NCI-H2029 (cell line): Measurements from ENCODE around the gene CD83.
A peak's percentile ranks its signal among the peaks of the same experiment; 100 is the strongest.
"Not testable (repeated sequence)": the region's sequence is repeated elsewhere in the genome, so short reads cannot be mapped to it uniquely, and the experiment has no call there.

ENCODE experiments used
- DNase-seq: peaks from one replicate; lab custom pipeline; 2025; lab: John Stamatoyannopoulos, UW

Gene CD83, protein sequence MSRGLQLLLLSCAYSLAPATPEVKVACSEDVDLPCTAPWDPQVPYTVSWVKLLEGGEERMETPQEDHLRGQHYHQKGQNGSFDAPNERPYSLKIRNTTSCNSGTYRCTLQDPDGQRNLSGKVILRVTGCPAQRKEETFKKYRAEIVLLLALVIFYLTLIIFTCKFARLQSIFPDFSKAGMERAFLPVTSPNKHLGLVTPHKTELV

DNA sequence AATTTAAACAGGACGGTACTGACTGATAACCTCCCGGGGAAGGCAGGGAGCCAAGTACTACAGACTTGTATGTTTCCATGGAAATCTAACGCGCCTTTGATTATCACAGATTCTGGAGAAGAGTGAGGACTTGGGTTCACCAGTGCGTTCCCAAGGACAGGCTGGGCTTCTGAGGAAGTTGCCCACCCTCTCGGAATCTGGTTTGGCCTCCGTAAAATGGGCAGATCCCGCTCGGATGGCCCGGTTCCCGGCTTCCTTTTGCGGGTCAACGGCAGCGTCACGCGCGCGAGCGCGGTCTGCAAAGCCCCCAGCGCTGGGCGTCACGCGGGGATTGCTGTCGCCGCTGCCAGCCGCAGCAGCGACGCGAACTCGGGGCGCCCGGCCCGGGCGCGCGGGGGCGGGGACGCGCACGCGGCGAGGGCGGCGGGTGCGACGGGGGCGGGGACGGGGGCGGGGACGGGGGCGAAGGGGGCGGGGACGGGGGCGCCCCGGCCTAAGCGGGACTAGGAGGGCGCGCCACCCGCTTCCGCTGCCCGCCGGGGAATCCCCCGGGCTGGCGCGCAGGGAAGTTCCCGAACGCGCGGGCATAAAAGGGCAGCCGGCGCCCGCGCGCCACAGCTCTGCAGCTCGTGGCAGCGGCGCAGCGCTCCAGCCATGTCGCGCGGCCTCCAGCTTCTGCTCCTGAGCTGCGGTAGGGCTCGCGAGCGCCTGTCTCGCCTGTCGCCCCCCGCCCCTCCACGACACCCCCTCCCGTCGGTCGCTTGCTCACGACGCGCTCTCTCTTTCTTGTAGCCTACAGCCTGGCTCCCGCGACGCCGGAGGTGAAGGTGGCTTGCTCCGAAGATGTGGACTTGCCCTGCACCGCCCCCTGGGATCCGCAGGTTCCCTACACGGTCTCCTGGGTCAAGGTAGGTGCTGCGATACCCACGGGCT is at the start of gene CD83:
Gene CD83 (plus strand): TSS at position 615 of the 933 bp plus-strand sequence. CDS start 40 bp downstream, at position 655.
- DNase-seq, result peak; percentile 73

DNA sequence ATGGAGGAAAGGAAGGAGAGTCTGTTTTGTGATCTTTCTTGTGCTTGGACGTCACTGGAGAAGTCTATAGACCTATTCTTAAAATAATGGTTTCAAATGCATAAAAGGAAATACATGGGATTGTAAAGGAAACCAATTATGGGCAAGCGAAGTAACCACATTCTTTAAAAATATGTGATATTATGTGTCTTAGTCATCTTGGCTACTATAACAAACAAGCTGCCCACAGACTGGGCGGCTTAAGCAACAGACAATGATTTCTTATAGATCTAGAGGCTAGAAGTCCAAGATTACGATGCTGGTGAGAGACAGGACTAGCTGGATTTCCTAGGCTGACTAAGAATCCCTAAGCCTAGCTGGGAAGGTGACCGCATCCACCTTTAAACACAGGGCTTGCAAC is 49.4 kb upstream of the CD83 start:
- no peak for DNase-seq

DNA sequence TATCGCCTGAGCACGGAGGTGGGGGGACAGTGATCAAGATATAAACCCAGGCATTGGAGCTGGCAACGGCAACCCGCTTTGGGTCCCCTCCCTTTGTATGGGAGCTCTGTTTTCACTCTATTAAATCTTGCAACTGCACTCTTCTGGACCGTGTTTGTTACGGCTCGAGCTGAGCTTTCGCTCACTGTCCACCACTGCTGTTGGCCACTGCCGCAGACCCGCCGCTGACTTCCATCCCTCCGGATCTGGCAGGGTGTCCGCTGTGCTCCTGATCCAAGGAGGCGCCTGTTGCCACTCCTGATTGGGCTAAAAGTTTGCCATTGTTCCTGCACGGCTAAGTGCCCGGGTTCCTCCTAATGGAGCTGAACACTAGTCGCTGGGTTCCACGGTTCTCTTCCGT is 48.9 kb upstream of the CD83 start:
- DNase-seq, result no peak

DNA sequence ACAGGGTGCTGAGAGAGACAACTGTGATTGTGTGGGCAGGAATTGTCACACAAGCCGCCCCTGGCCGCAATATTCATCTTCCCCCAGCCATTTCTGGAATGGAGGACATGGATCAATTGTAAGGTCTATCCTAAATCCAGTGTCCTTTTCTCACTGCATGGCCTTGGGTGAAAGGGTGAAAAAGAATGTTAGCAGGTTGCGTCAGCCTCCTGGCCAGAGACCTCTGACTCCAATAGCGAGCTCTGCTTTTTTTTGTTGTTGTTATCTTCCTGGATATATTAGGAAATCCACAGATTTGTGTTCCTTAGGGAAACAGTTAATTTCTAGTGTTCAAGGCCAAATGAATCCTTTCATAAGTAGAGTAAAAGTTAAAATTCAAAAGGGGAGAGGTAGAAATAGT is 47.1 kb upstream of the CD83 start:
- no peak for DNase-seq

DNA sequence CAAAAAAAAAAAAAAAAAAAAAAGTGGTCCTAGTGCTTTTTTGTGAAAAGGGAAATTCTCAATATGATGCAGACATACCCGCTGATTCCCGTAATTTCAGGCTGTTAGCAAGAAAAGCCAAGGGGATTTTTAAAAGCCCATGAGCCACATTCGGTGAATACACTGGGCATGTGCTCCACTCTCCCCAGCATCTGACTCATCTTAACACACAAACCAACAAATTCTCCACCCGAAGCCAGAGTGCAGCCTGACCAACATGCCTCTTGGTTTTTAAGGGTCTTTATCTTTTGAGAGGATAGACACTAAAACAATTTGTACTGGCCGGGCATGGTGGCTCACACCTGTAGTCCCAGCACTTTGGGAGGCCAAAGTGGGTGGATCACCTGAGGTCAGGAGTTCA is 45.5 kb upstream of the CD83 start:
- no peak for DNase-seq

DNA sequence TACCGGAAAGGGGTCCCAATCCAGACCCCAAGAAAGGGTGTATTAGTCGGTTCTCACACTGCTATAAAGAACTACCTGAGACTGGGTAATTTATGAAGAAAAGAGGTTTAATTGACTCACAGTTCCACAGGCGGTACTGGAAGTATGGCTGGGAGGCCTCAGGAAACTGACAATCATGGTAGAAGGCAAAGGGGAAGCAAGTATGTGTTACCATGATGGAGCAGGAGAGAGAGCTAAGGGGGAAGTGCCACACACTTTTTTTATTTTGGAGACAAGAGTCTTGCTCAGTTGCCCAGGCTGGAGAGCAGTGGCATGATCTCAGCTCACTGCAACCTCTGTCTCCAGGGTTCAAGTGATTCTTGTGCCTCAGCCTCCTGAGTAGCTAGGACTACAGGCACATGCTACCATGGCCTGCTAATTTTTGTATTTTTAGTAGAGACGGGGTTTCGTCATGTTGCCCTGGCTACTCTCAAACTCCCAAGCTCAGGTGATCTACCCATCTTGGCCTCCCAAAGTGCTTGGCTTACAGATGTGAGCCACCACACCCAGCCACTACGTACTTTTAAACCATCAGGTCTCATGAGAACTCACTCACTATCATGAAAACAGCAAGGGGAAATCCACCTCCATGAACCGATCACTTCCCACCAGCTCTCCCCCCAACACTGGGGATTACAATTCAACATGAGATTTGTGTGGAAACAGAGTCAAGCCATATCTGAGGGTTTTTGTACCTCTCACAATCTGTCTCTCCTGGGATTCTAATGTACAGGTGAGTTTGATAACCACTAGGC is 43.8 kb upstream of the CD83 start:
- DNase-seq, result not testable (repeated sequence)

DNA sequence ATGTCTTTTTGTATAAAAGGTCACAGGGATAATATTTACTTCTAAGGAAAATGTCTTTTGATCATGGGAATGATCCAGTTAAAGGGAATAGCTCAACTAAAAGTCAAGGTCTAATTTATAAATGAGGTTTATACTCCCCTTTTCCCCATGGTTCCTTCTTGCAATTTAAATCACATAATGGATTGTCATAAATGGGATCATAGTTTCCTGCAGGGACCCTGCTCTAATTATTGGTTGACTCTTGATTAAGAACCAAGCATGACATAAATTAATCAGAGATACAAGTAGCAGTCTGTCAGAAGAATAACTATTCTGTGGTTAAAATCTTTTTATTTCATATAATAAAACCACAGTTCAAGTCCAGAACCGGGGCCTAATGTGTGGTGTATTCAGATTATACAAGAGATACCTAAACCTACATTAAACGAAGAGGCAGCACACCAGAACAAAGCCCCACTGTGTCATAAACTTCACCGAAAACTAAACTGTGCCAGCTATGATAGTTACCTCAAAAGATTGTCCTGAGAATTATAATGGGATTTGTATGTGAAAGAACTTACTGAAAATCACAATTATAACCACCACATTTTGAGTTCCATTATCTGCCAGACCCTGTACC is 43.0 kb upstream of the CD83 start:
- DNase-seq, result no peak

DNA sequence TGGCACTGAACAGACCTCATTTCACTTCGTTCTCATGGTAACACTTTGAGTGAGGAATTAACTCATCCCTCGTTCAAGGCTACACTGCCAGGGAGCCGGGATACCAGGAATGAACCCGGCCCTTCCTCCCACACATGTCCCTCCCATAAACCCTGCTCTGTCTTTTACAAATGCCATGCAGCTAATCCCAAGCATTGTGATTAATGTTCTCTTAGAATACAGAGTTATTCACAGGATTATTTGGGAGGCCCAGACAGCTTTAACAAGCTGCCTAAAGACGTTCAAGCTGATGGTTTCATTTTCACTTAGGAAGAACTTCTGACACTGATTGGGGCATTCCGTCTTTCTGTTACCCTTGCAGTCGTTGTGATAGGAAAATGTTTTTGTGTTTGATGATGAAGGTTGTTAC is 42.5 kb upstream of the CD83 start:
- peak; percentile 51 for DNase-seq

DNA sequence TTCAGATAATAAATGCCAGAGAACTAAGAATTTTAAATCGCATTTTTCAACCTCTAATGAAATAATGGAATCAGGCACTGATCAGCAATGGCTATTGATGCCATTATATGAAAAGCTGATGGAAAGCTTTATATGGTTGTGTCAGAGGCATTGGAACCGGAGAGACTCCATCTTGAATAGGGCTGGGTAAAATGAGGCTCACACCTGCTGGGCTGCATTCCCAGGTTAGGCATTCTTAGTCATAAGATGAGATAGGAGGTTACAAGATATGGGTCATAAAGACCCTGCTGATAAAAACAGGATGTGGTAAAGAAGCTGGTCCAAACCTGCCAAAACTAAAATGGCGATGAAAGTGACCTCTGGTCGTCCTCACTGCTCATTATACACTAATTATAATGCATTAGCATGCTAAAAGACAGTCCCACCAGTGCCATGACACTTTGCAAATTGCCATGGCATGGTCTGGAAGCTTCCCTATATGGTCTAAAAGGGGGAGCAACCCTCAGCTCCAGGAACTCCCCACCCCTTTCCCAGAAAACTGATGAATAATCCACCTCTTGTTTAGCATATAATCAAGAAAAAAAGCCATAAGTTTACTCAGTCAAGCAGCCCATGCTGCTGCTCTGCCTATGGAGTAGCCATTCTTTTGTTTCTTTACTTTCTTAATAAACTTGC is 40.2 kb upstream of the CD83 start:
- DNase-seq, result peak; percentile 11

DNA sequence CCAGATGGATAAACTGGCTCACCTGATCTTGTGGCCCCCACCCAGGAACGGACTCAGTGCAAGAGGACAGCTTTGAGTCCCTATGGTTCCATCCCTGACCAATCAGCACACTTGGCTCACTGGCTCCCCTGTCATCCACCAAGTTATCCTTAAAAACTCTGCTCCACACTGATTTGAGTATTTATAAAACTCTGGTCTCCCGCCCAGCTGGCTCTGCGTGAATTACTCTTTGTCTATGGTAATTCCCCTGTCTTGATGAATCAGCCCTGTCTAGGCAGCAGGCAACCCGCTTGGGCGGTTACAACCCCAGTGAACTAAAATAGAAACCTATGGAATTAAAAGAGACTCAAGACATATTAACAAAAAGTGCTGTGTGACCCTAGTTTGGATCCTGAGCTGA is 38.1 kb upstream of the CD83 start:
- no peak for DNase-seq

DNA sequence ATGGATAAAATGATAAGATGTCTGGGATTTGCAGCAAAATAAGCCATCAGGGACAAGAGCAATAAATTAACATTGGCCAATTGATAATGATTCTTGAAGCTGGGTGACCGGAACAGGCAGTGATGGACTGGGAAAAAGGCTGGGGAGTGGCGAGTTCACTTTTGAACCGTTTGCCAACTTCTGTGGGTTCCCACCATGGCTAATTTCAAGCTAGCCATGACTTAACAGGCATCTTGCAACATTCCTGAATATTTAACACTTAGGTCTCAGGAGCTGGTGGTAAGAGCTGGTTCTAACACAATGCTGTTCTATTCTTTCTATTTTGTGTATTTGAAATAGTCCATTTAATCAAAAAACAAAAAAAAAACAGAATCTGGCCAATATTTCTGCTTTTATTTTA is 37.6 kb upstream of the CD83 start:
- no peak for DNase-seq

DNA sequence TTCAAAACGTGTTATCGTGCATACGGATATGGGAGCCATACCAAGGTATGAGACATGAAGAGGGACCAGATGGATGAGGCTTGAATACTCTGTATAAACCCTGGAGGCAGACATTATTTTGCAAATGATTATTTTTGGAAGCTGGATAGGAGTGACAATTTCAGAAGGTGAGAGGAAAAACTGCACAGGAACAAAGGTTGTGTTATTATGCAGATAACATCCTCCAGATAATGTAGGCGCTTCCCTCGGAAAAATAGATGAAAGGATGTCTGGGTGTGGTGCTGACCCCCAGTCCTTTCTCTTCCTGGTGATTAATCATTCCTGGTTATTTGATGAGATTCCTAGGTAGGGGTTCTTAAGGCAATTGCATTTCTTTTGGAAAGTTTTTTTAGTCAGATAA is 36.4 kb upstream of the CD83 start:
- no peak for DNase-seq

DNA sequence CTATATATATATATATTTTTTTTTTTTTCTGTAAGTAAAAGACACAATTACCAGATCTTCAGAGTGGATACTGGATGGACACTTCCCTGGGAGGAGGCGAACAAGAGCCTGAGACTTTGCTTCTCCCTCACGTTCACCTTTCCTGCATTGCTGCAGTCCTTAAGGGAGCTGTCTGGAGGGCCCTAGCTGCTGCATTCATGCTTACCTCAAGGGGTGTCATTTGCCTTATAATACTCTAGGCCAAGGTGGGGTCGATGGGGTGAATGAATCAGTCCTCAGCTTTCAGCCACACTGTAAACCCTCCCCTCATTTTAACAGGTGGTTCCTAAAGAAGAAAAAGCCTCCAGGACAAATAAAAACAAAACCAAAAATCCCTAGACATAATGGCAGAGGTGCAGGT is 34.8 kb upstream of the CD83 start:
- no peak for DNase-seq

DNA sequence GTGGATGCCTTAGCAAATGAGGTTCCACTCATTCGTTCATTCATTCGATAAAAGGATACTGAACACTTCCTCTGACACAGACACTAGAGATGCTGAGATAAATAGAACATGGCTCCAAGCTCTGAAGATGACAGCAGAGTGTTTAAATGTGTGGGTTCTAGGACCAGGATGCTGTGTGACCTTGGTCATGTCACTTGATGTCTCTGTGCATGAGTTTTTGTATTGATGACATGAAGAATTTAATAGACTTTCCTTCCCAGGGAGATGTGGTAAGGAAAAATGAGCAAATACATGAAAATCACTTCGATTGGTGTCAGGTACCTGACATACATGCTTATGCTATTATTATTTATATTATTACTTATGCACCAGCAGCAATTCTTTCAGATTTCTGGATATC is 34.3 kb upstream of the CD83 start:
- no peak for DNase-seq

DNA sequence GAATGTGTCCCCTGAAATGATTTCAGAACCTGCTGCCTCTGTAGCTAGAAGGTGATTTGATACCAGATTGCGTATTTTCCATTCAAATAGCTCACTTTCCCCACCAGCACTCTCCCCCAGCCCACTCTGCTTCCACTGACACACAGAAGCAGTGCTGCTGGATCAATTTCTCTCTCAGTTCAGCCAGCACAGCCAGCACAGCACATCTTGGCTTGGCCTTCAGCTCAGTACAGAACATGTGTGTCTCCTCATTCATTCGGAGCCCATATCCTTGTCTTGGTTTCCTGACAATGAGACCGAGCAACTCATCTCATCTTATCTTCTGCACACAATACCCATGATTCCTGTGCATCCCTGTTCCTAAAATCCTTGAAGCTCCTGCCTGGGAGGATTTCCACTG is 33.8 kb upstream of the CD83 start:
- no peak for DNase-seq

DNA sequence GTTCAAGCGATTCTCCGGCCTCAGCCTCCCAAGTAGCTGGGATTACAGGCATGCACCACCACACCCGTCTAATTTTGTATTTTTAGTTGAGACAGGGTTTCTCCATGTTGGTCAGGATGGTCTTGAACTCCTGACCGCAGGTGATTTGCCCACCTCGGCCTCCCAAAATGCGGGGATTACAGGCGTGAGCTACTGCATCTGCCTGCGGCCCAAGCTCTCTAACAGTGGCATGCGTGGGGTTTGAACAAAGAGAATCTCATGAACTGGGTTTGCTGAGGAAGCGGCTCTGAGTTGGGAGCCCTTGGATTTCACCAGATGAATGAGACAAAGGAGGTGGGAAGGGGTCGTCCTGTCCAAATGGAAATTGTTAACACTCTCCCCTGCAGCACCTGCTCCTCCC is 33.2 kb upstream of the CD83 start:
- DNase-seq, result no peak

DNA sequence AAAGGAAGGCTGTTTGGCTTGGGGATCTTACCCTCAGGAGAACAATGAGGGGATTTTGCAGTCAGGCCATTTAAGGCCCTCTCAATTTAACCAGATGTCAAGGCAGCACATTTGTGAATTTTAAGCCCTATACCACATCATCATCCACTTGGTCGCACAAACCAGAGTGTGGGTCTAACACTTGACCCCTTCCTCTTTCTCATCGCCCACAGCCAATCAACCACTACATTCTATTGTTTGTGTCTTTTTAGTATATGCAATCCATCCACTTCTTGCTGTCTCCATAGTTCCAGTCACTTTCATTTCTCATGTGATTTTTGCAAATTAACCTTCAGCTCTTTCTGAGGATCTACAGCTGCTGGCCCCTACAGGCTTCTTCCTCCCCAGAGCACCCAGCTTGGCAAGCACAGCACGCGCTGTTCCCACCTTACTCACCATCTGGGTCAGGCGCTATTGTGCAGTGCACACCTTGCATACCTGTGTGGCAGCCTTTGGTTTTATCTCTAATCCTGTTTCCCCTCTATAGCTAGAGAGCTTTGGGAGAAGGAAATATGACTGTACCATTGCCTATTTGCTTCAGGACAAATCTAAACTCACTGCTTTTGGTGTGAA is 32.3 kb upstream of the CD83 start:
- DNase-seq, result peak; percentile 9

DNA sequence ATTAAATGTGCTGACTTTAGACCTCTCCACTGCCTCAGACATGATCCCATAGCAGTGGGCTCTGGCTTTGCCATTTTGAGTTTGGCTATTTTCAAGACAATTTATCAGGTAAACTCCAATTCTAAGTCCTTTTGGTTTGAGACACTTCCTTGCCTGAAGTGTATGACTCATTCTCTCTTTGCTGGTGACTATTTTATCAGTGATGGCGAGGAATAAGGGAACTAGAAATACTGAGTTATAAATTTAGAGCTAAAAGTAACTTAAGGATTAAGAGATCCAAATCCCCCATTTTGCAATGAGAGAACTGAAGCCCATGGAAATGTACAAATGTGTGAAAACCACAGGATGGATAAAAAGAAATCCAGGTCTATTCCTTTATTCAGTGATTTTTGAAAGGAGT is 30.9 kb upstream of the CD83 start:
- DNase-seq, result no peak

DNA sequence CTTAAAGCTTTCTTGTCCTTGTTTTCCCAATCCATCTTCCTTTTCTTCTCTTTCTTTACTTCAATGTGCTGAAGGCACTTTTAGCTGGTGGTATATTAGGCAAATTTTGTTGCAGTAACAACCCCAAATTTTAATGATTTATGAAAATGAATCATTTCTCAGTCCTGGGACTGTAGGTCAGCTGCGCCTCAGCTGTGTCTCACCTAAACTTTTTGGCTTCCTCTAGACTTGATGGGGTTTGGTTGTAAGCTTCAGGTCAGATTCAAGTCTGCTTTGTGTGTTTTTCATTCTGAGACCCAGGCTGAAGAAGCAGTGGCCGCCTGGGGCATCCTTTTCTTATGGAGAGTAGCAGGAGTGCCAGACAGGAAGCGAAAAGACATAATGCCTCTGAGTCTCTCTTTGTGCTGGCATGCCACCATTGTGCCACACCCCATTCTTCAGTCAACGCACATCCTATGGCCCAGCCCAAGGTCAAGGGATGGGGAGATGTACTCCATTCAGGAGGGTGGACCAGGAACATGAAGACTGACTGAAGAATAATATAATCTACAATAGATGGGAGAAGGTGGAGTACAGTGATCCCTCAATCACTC is 28.9 kb upstream of the CD83 start:
- no peak for DNase-seq

DNA sequence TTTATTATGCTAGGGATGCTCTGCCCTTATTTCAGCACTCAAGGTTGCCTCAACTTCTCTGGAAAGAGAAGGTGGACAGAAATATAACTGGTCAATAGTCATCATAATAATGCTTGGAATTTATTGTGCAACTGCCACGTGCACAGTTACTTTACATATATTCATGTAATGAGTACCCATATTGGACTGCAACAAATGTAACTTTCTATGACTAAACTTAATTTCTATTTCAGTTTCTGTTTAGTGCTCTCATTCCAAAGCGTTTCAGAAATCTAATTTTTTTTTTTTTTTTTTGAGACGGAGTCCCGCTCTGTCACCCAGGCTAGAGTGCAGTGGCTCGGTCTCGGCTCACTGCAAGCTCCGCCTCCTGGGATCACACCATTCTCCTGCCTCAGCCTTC is 28.3 kb upstream of the CD83 start:
- DNase-seq, result no peak
